ENCODE results near the gene GRM1.

GRCh38 chr6:146423452-146423851 lies 394.6 kb downstream of the GRM1 start:
- no peak for TF ChIP-seq CTCF (IDR thresholded peaks at IDR 0.05)
- no peak for TF ChIP-seq POLR2A (IDR thresholded peaks at IDR 0.05)
- no peak for TF ChIP-seq POLR2AphosphoS5 (IDR thresholded peaks at IDR 0.05)

All from prostate gland (tissue), 2 donors.